ENCODE data around the gene POLR1E. TPM values are rescaled to one million over a fixed set of nuclear protein-coding genes. Genes with fewer than 3 reads are reported as not detected.

The POLR1E gene
- polyA plus RNA-seq, 1 donor (not counting 4 experiments of a cell fraction or from before 2014, with no cell fraction given), result 44.4 TPM

GRCh38 chr9:37517923-37518322, 32.2 kb downstream of the POLR1E start:
- H3K4me3 ChIP-seq (ENCODE audit: control insufficient read depth in 2 of 3, extremely low read depth in 1 of 3, insufficient read depth in 2 of 3, low read depth in 1 of 3, low read length in 3 of 3), result no peak overlapping the region
- dilution Hi-C loops (cut with MboI; ENCODE audit: extremely low pct_ligation_motif_present, low sequenced_read_pairs), result no loop called here
- no peak overlapping the region for H3K27ac ChIP-seq (ENCODE audit: control insufficient read depth, insufficient read depth, low read length)
- H3K9me1 ChIP-seq (ENCODE audit: control insufficient read depth, extremely low read depth, insufficient read depth, low read length), result no peaks in the 10 kb centered on the region
- peaks cover 2 to 20% of the 10 kb centered on the region in 2 experiments for H3K36me3 ChIP-seq (ENCODE audit: control insufficient read depth in 2 of 2, extremely low read depth in 1 of 2, insufficient read depth in 2 of 2, low read length in 2 of 2)
- H3K27me3 ChIP-seq (ENCODE audit: control insufficient read depth, extremely low read depth, insufficient read depth, low read length), result no peaks in the 10 kb centered on the region
- no peak for FAIRE-seq
- no peak overlapping the region for H3K9ac ChIP-seq (ENCODE audit: control insufficient read depth, extremely low read depth, insufficient read depth, low read length)
- no peak for DNase-seq (ENCODE audit: low read depth, low spot score)
- no peaks in the 10 kb centered on the region for H3K9me3 ChIP-seq (ENCODE audit: control insufficient read depth, low read depth, low read length)
- no peaks in the 10 kb centered on the region for H4K20me1 ChIP-seq (ENCODE audit: control insufficient read depth, extremely low read depth, insufficient read depth, low read length)
- TF ChIP-seq, protein P1, sequence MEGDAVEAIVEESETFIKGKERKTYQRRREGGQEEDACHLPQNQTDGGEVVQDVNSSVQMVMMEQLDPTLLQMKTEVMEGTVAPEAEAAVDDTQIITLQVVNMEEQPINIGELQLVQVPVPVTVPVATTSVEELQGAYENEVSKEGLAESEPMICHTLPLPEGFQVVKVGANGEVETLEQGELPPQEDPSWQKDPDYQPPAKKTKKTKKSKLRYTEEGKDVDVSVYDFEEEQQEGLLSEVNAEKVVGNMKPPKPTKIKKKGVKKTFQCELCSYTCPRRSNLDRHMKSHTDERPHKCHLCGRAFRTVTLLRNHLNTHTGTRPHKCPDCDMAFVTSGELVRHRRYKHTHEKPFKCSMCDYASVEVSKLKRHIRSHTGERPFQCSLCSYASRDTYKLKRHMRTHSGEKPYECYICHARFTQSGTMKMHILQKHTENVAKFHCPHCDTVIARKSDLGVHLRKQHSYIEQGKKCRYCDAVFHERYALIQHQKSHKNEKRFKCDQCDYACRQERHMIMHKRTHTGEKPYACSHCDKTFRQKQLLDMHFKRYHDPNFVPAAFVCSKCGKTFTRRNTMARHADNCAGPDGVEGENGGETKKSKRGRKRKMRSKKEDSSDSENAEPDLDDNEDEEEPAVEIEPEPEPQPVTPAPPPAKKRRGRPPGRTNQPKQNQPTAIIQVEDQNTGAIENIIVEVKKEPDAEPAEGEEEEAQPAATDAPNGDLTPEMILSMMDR (optimal IDR thresholded peaks at IDR 0.05 in 1 of 3, IDR thresholded peaks at IDR 0.05 in 1 of 3, conservative IDR thresholded peaks at IDR 0.05 in 1 of 3; ENCODE audit: extremely low read depth in 1 of 3, insufficient read depth in 2 of 3, low read length in 3 of 3), result no peak
- TF ChIP-seq EZH2 (IDR thresholded peaks at IDR 0.05; ENCODE audit: low read length), result no peak
- no peak overlapping the region for H3K4me2 ChIP-seq (ENCODE audit: control insufficient read depth, extremely low read depth, insufficient read depth, low read depth, low read length)
- no peaks in the 10 kb centered on the region for H3K79me2 ChIP-seq (ENCODE audit: control insufficient read depth, insufficient read depth, low read length)
- H2AFZ ChIP-seq (ENCODE audit: control insufficient read depth, low read length), result no peak overlapping the region
- H3K4me1 ChIP-seq (ENCODE audit: control insufficient read depth, extremely low read depth, insufficient read depth, low read length), result no peaks in the 10 kb centered on the region

GRCh38 chr9:37520641-37521040, 34.9 kb downstream of the POLR1E start:
- Histone ChIP-seq H3K9ac (ENCODE audit: control insufficient read depth, extremely low read depth, insufficient read depth, low read length) (no peak overlapping the region), H3K4me2 (ENCODE audit: control insufficient read depth, extremely low read depth, insufficient read depth, low read depth, low read length) (no peak overlapping the region), H3K27ac (ENCODE audit: control insufficient read depth, insufficient read depth, low read length) (no peak overlapping the region), H3K36me3 (ENCODE audit: control insufficient read depth in 2 of 2, extremely low read depth in 1 of 2, insufficient read depth in 2 of 2, low read length in 2 of 2) (peaks cover 2 to 24% of the 10 kb centered on the region in 2 experiments), H3K79me2 (ENCODE audit: control insufficient read depth, insufficient read depth, low read length) (no peaks in the 10 kb centered on the region), H3K9me1 (ENCODE audit: control insufficient read depth, extremely low read depth, insufficient read depth, low read length) (no peaks in the 10 kb centered on the region), H4K20me1 (ENCODE audit: control insufficient read depth, extremely low read depth, insufficient read depth, low read length) (no peaks in the 10 kb centered on the region), H3K27me3 (ENCODE audit: control insufficient read depth, extremely low read depth, insufficient read depth, low read length) (no peaks in the 10 kb centered on the region), H2AFZ (ENCODE audit: control insufficient read depth, low read length) (no peak overlapping the region), H3K4me1 (ENCODE audit: control insufficient read depth, extremely low read depth, insufficient read depth, low read length) (no peaks in the 10 kb centered on the region), H3K4me3 (ENCODE audit: control insufficient read depth in 2 of 3, extremely low read depth in 1 of 3, insufficient read depth in 2 of 3, low read depth in 1 of 3, low read length in 3 of 3) (no peak overlapping the region), H3K9me3 (ENCODE audit: control insufficient read depth, low read depth, low read length) (no peaks in the 10 kb centered on the region)
- FAIRE-seq, result no peak
- TF ChIP-seq EZH2 (IDR thresholded peaks at IDR 0.05; ENCODE audit: low read length), result no peak
- TF ChIP-seq, protein P1 (optimal IDR thresholded peaks at IDR 0.05 in 1 of 3, IDR thresholded peaks at IDR 0.05 in 1 of 3, conservative IDR thresholded peaks at IDR 0.05 in 1 of 3; ENCODE audit: extremely low read depth in 1 of 3, insufficient read depth in 2 of 3, low read length in 3 of 3), result no peak
- dilution Hi-C loops (cut with MboI; ENCODE audit: extremely low pct_ligation_motif_present, low sequenced_read_pairs), result no loop called here
- DNase-seq (ENCODE audit: low read depth, low spot score), result no peak

Data from keratinocyte (primary cell).